Heart left ventricle (tissue), 13 donors: ENCODE data around the gene WRAP53.

Experiments
- CTCF ChIP-seq, 12 donors: fragments of 200-600 bp; sonication (generic) in 4 of 12; IDR thresholded peaks; one replicate each; pipeline versions ENCODE4 v1.5.0 to v1.8.0; 2018 to 2022; ENCODE audit warnings: antibody characterized with exemption in 12 of 12, mild to moderate bottlenecking in 5 of 12
- POLR2A ChIP-seq, 2 donors: fragments of 450-650 bp; IDR thresholded peaks; one replicate each; pipeline ENCODE4 v1.6.1; 2017; ENCODE audit warnings: antibody characterized with exemption in 2 of 2, mild to moderate bottlenecking in 2 of 2, moderate library complexity in 2 of 2
- donor health status: ischemic (EF 13 %, LVEDD 7.1; RV severe dilation, severe dysfunction).
- donor health status: DM: no; HTN: yes; CAD: no.
- donor health status: DM: no; HTN: no; CAD: no.
- donor health status: ischemic (EF 25% LVEDD 6.9; RV normal size, moderate dysfunction).
- donor health status: ischemic (EF 25% LVEDD 5.7; RV mildly dilated, moderate dysfunction).
- donor health status: ischemic (EF 35%, LVEDD 5.7; RV mildly dilated, moderate dysfunction).
- donor health status: nonischemic (EF 11% LVEDD 7.7; RV severe dilation, severe dysfunction).
- donor health status: DM: yes; HTN: yes; CAD: no.
- donor health status: PGD.
- donor health status: ischemic (EF 29% LVEDD 5.4; RV normal size, mild dysfunction).
- donor health status: nonischemic (EF 23%, LVEDD 6.1; RV moderate dilation, normal function).

- TF ChIP-seq CTCF (IDR thresholded peaks at IDR 0.05) (no peak), POLR2A (IDR thresholded peaks at IDR 0.05) (no peak)
These were observed 13.4 kb downstream of the WRAP53 start for GRCh38 chr17:7701681-7702080.
